Caco-2 (cell line): ENCODE results near the gene SMTNL1. TPM values are rescaled to one million over a fixed set of nuclear protein-coding genes. Genes with fewer than 3 reads are reported as not detected.

Experiments used
- BruUV-seq: library from RNA; stranded (reverse); fragments of 400-500 nt; replicated peaks from 2 replicates; lab custom pipeline; 2021; lab: Mats Ljungman, UMichigan
- CTCF ChIA-PET: fragments of 300-600 bp; sonication (Branson Sonifier 250); formaldehyde crosslinking; loops from one replicate; lab custom pipeline; 2022; ENCODE audit warnings: antibody characterized with exemption; lab: Charles Lee
- POLR2A ChIA-PET: fragments of 300-600 bp; sonication (Branson Sonifier 250); formaldehyde crosslinking; loops from one replicate; lab custom pipeline; 2022; ENCODE audit warnings: antibody characterized with exemption; lab: Charles Lee
- DNase-seq, 2 experiments: peaks; one replicate each; pipeline versions ENCODE4 v3.0.0 to v3.0.0-alpha.2; 2020 to 2022
- H3K27me3 ChIP-seq: replicated peaks from 2 replicates; pipeline ENCODE4 v1.6.0; 2011; ENCODE audit warnings: low read length; ENCODE audit not compliant: control insufficient read depth, insufficient read depth
- H3K36me3 ChIP-seq: 2 replicates; pipeline ENCODE4 v1.5.1; 2011; ENCODE audit warnings: low read length; ENCODE audit not compliant: control insufficient read depth, insufficient read depth
- H3K4me1 ChIP-seq: fragments of 250-450 bp; sonication (Bioruptor Pico); 2 replicates; pipeline ENCODE4 v1.5.1; 2020; ENCODE audit warnings: mild to moderate bottlenecking
- H3K4me3 ChIP-seq: 2 replicates; pipeline ENCODE4 v1.5.1; 2011; ENCODE audit warnings: low read depth, mild to moderate bottlenecking, control low read depth, low read length
- H3K9me3 ChIP-seq: fragments of 250-450 bp; sonication (Bioruptor Pico); 2 replicates; pipeline ENCODE4 v1.5.1; 2020; ENCODE audit warnings: mild to moderate bottlenecking, moderate library complexity
- H3K27ac Mint-ChIP-seq: one replicate; pipeline ENCODE4 v1.8.0; 2022; ENCODE audit warnings: mixed read lengths; ENCODE audit not compliant: unreplicated experiment
- H3K27me3 Mint-ChIP-seq: one replicate; pipeline ENCODE4 v1.8.0; 2022; ENCODE audit warnings: mixed read lengths; ENCODE audit not compliant: insufficient read depth, unreplicated experiment
- H3K36me3 Mint-ChIP-seq: one replicate; pipeline ENCODE4 v1.8.0; 2022; ENCODE audit warnings: mild to moderate bottlenecking, mixed read lengths; ENCODE audit not compliant: insufficient read depth, unreplicated experiment
- H3K4me1 Mint-ChIP-seq: one replicate; pipeline ENCODE4 v1.8.0; 2022; ENCODE audit warnings: low read depth, mixed read lengths; ENCODE audit not compliant: unreplicated experiment
- H3K4me3 Mint-ChIP-seq: one replicate; pipeline ENCODE4 v1.8.0; 2022; ENCODE audit warnings: mild to moderate bottlenecking, moderate library complexity, mixed read lengths; ENCODE audit not compliant: unreplicated experiment
- H3K9me3 Mint-ChIP-seq: one replicate; pipeline ENCODE4 v1.8.0; 2022; ENCODE audit warnings: mixed read lengths; ENCODE audit not compliant: unreplicated experiment
- intact Hi-C: fragments of 100-400 bp; cut with micrococcal nuclease; formaldehyde crosslinking; loops from one replicate; pipeline ENCODE4 v1.10.0; 2022; ENCODE audit not compliant: unreplicated experiment
- total RNA-seq: library from RNA; stranded (reverse); gene quantifications from 2 replicates; pipeline ENCODE4 v1.2.3, GENCODE V29; 2022
- TF ChIP-seq, protein P1 (sequence below), 2 experiments: fragments of 200-600 bp in 1 of 2; IDR thresholded peaks; 1 replicate in 1 of 2; 2 replicates in 1 of 2; pipeline versions ENCODE4 v1.5.1 to v1.8.0; 2011 to 2022; ENCODE audit warnings: antibody characterized with exemption in 1 of 2, control low read depth in 1 of 2, inconsistent platforms in 1 of 2, low read depth in 1 of 2, low read length in 1 of 2, mild to moderate bottlenecking in 1 of 2, moderate library complexity in 1 of 2; ENCODE audit not compliant: insufficient read depth in 1 of 2, severe bottlenecking in 1 of 2, unreplicated experiment in 1 of 2

The SMTNL1 gene
- total RNA-seq, 1 experiment from 2014 or later = 0.18 TPM

GRCh38 chr11:57501953-57502352 is 35.4 kb upstream of the SMTNL1 start:
- POLR2A ChIA-PET = no interaction called here
- BruUV-seq = no TSS peak
- Mint-ChIP-seq H3K4me3 (no peak overlapping the region), H3K27ac (no peak overlapping the region), H3K9me3 (no peaks in the 10 kb centered on the region), H3K27me3 (no peaks in the 10 kb centered on the region), H3K36me3 (peaks cover 66% of the 10 kb centered on the region), H3K4me1 (peaks cover 51% of the 10 kb centered on the region)
- intact Hi-C loops = no loop called here
- DNase-seq = no peak
- peaks cover 8% of the 10 kb centered on the region for H3K36me3 ChIP-seq
- TF ChIP-seq, protein P1, sequence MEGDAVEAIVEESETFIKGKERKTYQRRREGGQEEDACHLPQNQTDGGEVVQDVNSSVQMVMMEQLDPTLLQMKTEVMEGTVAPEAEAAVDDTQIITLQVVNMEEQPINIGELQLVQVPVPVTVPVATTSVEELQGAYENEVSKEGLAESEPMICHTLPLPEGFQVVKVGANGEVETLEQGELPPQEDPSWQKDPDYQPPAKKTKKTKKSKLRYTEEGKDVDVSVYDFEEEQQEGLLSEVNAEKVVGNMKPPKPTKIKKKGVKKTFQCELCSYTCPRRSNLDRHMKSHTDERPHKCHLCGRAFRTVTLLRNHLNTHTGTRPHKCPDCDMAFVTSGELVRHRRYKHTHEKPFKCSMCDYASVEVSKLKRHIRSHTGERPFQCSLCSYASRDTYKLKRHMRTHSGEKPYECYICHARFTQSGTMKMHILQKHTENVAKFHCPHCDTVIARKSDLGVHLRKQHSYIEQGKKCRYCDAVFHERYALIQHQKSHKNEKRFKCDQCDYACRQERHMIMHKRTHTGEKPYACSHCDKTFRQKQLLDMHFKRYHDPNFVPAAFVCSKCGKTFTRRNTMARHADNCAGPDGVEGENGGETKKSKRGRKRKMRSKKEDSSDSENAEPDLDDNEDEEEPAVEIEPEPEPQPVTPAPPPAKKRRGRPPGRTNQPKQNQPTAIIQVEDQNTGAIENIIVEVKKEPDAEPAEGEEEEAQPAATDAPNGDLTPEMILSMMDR (IDR thresholded peaks at IDR 0.05; ENCODE audit: insufficient read depth in 1 of 2, low read depth in 1 of 2, low read length in 1 of 2, severe bottlenecking in 1 of 2, unreplicated experiment in 1 of 2) = no peak
- H3K4me1 ChIP-seq = peaks cover 60% of the 10 kb centered on the region
- H3K9me3 ChIP-seq = no peaks in the 10 kb centered on the region
- CTCF ChIA-PET = interaction anchor here (0.7 to 1.8 kb wide), 6 partner anchors 9 to 51 kb away, joined by 3 to 8 read pairs (median 5); partner anchors contain the start of genes SLC43A1 and TIMM10
- no peaks in the 10 kb centered on the region for H3K27me3 ChIP-seq
- no peak overlapping the region for H3K4me3 ChIP-seq

- H3K4me3 Mint-ChIP-seq = no peak overlapping the region
- no peaks in the 10 kb centered on the region for H3K9me3 Mint-ChIP-seq
- H3K36me3 Mint-ChIP-seq = peaks cover 66% of the 10 kb centered on the region
- H3K27ac Mint-ChIP-seq = peak overlapping the region; percentile 48
- Histone ChIP-seq H3K4me1 (peaks cover 56% of the 10 kb centered on the region), H3K27me3 (no peaks in the 10 kb centered on the region), H3K4me3 (no peak overlapping the region), H3K9me3 (no peaks in the 10 kb centered on the region), H3K36me3 (peaks cover 8% of the 10 kb centered on the region)
- intact Hi-C loops = no loop called here
- BruUV-seq = no TSS peak
- TF ChIP-seq, protein P1 (IDR thresholded peaks at IDR 0.05; ENCODE audit: insufficient read depth in 1 of 2, low read depth in 1 of 2, low read length in 1 of 2, severe bottlenecking in 1 of 2, unreplicated experiment in 1 of 2) = no peak
- peaks cover 47% of the 10 kb centered on the region for H3K4me1 Mint-ChIP-seq
- CTCF ChIA-PET = interaction anchor here (0.7 to 1.8 kb wide), 6 partner anchors 9 to 51 kb away, joined by 3 to 8 read pairs (median 5); partner anchors contain the start of genes SLC43A1 and TIMM10
- DNase-seq = no peak
- no peaks in the 10 kb centered on the region for H3K27me3 Mint-ChIP-seq
- POLR2A ChIA-PET = interaction anchor here (0.9 kb wide), 1 partner anchor 12 kb away, joined by 3 read pairs; no protein-coding TSS in a partner anchor
These were observed 35.0 kb upstream of the SMTNL1 start for GRCh38 chr11:57502376-57502775.

DNA sequence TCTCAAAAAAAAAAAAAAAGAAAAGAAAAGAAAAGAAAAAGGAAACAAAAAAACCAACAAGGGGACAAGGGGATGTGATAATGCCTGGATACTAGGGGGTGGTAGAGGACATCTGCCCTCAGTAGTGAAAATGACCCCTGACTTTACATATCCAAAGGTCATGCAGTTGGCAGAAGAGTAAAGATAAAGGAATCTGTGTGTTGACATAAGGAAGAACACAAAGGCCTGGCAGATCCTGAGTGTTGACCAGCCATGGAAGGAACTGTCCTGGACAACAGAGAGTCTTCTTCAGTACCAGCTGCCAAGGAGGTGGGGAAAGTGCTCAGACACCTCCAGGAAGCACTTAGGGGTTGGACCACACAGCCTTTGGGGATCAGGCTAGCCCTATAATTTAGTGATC is 34.5 kb upstream of the SMTNL1 start:
- DNase-seq = peak in 1 of 2 experiments; percentile 50
- Histone ChIP-seq H3K27me3 (no peaks in the 10 kb centered on the region), H3K9me3 (no peaks in the 10 kb centered on the region), H3K4me1 (peaks cover 51% of the 10 kb centered on the region), H3K4me3 (no peak overlapping the region), H3K36me3 (peaks cover 8% of the 10 kb centered on the region)
- TF ChIP-seq, protein P1 (IDR thresholded peaks at IDR 0.05; ENCODE audit: insufficient read depth in 1 of 2, low read depth in 1 of 2, low read length in 1 of 2, severe bottlenecking in 1 of 2, unreplicated experiment in 1 of 2) = no peak
- intact Hi-C loops = loop anchor here (1.0 kb wide), 1 partner anchor 12 kb away; the partner anchor contains the start of gene SLC43A1
- ChIA-PET CTCF (interaction anchor here (0.6 to 1.8 kb wide), 9 partner anchors 10 to 1077 kb away, joined by 3 to 8 read pairs (median 4); partner anchors contain the start of gene SLC43A1), POLR2A (interaction anchor here (0.9 kb wide), 1 partner anchor 12 kb away, joined by 3 read pairs; no protein-coding TSS in a partner anchor)
- Mint-ChIP-seq H3K27me3 (no peaks in the 10 kb centered on the region), H3K4me3 (no peak overlapping the region), H3K4me1 (peaks cover 42% of the 10 kb centered on the region), H3K27ac (peak overlapping the region; percentile 48), H3K36me3 (peaks cover 66% of the 10 kb centered on the region), H3K9me3 (no peaks in the 10 kb centered on the region)
- BruUV-seq = no TSS peak
